ENCODE results near the gene KRT26. TPM values are rescaled to one million over a fixed set of nuclear protein-coding genes. Genes with fewer than 3 reads are reported as not detected.

KRT26 gene
- total and polyA plus RNA-seq, 2 of the 8 experiments (the other 6 are each of a cell fraction or from before 2014, with no cell fraction given) = not detected

GRCh38 chr17:40806131-40806530 is 34.1 kb upstream of the KRT26 start (continued):
- TF ChIP-seq, protein P1, sequence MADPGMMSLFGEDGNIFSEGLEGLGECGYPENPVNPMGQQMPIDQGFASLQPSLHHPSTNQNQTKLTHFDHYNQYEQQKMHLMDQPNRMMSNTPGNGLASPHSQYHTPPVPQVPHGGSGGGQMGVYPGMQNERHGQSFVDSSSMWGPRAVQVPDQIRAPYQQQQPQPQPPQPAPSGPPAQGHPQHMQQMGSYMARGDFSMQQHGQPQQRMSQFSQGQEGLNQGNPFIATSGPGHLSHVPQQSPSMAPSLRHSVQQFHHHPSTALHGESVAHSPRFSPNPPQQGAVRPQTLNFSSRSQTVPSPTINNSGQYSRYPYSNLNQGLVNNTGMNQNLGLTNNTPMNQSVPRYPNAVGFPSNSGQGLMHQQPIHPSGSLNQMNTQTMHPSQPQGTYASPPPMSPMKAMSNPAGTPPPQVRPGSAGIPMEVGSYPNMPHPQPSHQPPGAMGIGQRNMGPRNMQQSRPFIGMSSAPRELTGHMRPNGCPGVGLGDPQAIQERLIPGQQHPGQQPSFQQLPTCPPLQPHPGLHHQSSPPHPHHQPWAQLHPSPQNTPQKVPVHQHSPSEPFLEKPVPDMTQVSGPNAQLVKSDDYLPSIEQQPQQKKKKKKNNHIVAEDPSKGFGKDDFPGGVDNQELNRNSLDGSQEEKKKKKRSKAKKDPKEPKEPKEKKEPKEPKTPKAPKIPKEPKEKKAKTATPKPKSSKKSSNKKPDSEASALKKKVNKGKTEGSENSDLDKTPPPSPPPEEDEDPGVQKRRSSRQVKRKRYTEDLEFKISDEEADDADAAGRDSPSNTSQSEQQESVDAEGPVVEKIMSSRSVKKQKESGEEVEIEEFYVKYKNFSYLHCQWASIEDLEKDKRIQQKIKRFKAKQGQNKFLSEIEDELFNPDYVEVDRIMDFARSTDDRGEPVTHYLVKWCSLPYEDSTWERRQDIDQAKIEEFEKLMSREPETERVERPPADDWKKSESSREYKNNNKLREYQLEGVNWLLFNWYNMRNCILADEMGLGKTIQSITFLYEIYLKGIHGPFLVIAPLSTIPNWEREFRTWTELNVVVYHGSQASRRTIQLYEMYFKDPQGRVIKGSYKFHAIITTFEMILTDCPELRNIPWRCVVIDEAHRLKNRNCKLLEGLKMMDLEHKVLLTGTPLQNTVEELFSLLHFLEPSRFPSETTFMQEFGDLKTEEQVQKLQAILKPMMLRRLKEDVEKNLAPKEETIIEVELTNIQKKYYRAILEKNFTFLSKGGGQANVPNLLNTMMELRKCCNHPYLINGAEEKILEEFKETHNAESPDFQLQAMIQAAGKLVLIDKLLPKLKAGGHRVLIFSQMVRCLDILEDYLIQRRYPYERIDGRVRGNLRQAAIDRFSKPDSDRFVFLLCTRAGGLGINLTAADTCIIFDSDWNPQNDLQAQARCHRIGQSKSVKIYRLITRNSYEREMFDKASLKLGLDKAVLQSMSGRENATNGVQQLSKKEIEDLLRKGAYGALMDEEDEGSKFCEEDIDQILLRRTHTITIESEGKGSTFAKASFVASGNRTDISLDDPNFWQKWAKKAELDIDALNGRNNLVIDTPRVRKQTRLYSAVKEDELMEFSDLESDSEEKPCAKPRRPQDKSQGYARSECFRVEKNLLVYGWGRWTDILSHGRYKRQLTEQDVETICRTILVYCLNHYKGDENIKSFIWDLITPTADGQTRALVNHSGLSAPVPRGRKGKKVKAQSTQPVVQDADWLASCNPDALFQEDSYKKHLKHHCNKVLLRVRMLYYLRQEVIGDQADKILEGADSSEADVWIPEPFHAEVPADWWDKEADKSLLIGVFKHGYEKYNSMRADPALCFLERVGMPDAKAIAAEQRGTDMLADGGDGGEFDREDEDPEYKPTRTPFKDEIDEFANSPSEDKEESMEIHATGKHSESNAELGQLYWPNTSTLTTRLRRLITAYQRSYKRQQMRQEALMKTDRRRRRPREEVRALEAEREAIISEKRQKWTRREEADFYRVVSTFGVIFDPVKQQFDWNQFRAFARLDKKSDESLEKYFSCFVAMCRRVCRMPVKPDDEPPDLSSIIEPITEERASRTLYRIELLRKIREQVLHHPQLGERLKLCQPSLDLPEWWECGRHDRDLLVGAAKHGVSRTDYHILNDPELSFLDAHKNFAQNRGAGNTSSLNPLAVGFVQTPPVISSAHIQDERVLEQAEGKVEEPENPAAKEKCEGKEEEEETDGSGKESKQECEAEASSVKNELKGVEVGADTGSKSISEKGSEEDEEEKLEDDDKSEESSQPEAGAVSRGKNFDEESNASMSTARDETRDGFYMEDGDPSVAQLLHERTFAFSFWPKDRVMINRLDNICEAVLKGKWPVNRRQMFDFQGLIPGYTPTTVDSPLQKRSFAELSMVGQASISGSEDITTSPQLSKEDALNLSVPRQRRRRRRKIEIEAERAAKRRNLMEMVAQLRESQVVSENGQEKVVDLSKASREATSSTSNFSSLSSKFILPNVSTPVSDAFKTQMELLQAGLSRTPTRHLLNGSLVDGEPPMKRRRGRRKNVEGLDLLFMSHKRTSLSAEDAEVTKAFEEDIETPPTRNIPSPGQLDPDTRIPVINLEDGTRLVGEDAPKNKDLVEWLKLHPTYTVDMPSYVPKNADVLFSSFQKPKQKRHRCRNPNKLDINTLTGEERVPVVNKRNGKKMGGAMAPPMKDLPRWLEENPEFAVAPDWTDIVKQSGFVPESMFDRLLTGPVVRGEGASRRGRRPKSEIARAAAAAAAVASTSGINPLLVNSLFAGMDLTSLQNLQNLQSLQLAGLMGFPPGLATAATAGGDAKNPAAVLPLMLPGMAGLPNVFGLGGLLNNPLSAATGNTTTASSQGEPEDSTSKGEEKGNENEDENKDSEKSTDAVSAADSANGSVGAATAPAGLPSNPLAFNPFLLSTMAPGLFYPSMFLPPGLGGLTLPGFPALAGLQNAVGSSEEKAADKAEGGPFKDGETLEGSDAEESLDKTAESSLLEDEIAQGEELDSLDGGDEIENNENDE (IDR thresholded peaks at IDR 0.05; ENCODE audit: insufficient replicate concordance, low read length) = no peak
- TF ChIP-seq SAP30 (IDR thresholded peaks at IDR 0.05; ENCODE audit: insufficient read depth, insufficient replicate concordance, low read length) = no peak
- TF ChIP-seq SRF (IDR thresholded peaks at IDR 0.05; ENCODE audit: low read depth, low read length) = no peak
- no peak for TF ChIP-seq CHD1 (IDR thresholded peaks at IDR 0.05; ENCODE audit: low read depth, low read length)
